ENCODE measurements around the gene NCOA7.

NCOA7 gene

DNA sequence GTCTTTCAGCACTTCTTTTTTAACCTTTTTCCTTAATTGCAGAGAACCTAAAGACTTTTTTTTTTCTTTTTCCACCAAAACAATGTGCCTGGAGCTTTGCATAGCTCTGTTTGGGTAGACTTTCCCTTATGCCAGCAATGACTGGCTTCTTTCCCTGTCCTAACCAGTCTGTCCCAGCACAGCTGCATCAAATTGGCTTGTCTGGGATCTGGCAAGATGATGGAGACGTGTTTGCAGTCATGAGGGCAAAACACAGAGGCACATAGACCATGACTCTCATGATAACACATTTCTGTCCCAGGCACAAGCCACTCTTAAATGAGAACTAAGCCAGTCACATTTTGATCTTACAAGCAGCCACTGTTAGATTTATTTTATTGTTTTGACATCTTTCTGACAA lies 24.8 kb upstream of the NCOA7 start:
- Histone ChIP-seq H3K27me3 (ENCODE audit: insufficient read depth, poor library complexity, severe bottlenecking) (peaks cover 14% of the 10 kb centered on the region), H3K27ac (replicated peaks) (no peak overlapping the region), H3K4me3 (replicated peaks; ENCODE audit: insufficient read depth, low read length) (no peak overlapping the region)
- no peak for TF ChIP-seq GABPA (IDR thresholded peaks at IDR 0.05; ENCODE audit: low read depth)
- no peak for TF ChIP-seq SPI1 (IDR thresholded peaks at IDR 0.05; ENCODE audit: borderline replicate concordance, low read depth)
- TF ChIP-seq POLR2AphosphoS5 (IDR thresholded peaks at IDR 0.05; ENCODE audit: low read depth) = no peak
- TF ChIP-seq, protein P1, sequence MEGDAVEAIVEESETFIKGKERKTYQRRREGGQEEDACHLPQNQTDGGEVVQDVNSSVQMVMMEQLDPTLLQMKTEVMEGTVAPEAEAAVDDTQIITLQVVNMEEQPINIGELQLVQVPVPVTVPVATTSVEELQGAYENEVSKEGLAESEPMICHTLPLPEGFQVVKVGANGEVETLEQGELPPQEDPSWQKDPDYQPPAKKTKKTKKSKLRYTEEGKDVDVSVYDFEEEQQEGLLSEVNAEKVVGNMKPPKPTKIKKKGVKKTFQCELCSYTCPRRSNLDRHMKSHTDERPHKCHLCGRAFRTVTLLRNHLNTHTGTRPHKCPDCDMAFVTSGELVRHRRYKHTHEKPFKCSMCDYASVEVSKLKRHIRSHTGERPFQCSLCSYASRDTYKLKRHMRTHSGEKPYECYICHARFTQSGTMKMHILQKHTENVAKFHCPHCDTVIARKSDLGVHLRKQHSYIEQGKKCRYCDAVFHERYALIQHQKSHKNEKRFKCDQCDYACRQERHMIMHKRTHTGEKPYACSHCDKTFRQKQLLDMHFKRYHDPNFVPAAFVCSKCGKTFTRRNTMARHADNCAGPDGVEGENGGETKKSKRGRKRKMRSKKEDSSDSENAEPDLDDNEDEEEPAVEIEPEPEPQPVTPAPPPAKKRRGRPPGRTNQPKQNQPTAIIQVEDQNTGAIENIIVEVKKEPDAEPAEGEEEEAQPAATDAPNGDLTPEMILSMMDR (IDR thresholded peaks at IDR 0.05; ENCODE audit: insufficient read depth, low read length) = no peak
- TF ChIP-seq, protein P2, sequence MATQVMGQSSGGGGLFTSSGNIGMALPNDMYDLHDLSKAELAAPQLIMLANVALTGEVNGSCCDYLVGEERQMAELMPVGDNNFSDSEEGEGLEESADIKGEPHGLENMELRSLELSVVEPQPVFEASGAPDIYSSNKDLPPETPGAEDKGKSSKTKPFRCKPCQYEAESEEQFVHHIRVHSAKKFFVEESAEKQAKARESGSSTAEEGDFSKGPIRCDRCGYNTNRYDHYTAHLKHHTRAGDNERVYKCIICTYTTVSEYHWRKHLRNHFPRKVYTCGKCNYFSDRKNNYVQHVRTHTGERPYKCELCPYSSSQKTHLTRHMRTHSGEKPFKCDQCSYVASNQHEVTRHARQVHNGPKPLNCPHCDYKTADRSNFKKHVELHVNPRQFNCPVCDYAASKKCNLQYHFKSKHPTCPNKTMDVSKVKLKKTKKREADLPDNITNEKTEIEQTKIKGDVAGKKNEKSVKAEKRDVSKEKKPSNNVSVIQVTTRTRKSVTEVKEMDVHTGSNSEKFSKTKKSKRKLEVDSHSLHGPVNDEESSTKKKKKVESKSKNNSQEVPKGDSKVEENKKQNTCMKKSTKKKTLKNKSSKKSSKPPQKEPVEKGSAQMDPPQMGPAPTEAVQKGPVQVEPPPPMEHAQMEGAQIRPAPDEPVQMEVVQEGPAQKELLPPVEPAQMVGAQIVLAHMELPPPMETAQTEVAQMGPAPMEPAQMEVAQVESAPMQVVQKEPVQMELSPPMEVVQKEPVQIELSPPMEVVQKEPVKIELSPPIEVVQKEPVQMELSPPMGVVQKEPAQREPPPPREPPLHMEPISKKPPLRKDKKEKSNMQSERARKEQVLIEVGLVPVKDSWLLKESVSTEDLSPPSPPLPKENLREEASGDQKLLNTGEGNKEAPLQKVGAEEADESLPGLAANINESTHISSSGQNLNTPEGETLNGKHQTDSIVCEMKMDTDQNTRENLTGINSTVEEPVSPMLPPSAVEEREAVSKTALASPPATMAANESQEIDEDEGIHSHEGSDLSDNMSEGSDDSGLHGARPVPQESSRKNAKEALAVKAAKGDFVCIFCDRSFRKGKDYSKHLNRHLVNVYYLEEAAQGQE (IDR thresholded peaks at IDR 0.05; ENCODE audit: insufficient replicate concordance, low read depth) = no peak
- DNase-seq (ENCODE audit: low read depth in 1 of 2, low spot score in 1 of 2) = no peak

DNA sequence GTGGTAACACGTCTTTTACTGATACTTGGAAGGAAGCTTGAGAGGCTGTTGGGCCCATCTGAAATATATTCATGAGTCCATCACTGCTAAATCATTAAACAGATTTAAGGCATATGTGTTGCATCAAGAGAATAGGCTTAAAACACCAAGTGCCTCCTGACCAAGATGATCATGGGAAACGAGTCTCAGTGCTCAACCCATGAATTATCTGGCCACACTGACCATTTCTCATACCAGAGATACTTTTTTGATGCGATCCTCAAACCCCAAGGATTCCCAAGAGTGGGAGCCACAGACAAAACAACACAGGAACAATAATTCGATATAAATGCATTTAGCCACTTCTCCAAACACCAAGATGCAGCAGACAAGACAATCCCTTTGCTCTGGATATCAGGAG lies 24.1 kb upstream of the NCOA7 start:
- TF ChIP-seq SPI1 (IDR thresholded peaks at IDR 0.05; ENCODE audit: borderline replicate concordance, low read depth) = no peak
- TF ChIP-seq, protein P2 (IDR thresholded peaks at IDR 0.05; ENCODE audit: insufficient replicate concordance, low read depth) = no peak
- TF ChIP-seq, protein P1 (IDR thresholded peaks at IDR 0.05; ENCODE audit: insufficient read depth, low read length) = no peak
- TF ChIP-seq GABPA (IDR thresholded peaks at IDR 0.05; ENCODE audit: low read depth) = no peak
- TF ChIP-seq POLR2AphosphoS5 (IDR thresholded peaks at IDR 0.05; ENCODE audit: low read depth) = no peak
- DNase-seq (ENCODE audit: low read depth in 1 of 2, low spot score in 1 of 2) = no peak
- H3K27ac ChIP-seq (replicated peaks) = no peak overlapping the region

GRCh38 chr6:125769147-125769783 lies 21.5 kb upstream of the NCOA7 start:
- Histone ChIP-seq H3K4me3 (replicated peaks; ENCODE audit: insufficient read depth, low read length) (no peak overlapping the region), H3K27ac (replicated peaks) (no peak overlapping the region), H3K27me3 (ENCODE audit: insufficient read depth, poor library complexity, severe bottlenecking) (peaks cover 13% of the 10 kb centered on the region)
- TF ChIP-seq POLR2AphosphoS5 (IDR thresholded peaks at IDR 0.05; ENCODE audit: low read depth) = no peak
- no peak for TF ChIP-seq GABPA (IDR thresholded peaks at IDR 0.05; ENCODE audit: low read depth)
- TF ChIP-seq, protein P2 (IDR thresholded peaks at IDR 0.05; ENCODE audit: insufficient replicate concordance, low read depth) = no peak
- no peak for TF ChIP-seq SPI1 (IDR thresholded peaks at IDR 0.05; ENCODE audit: borderline replicate concordance, low read depth)
- TF ChIP-seq, protein P1 (IDR thresholded peaks at IDR 0.05; ENCODE audit: insufficient read depth, low read length) = no peak
- no peak for DNase-seq (ENCODE audit: low read depth in 1 of 2, low spot score in 1 of 2)

More for the DNA sequence above, 24.1 kb upstream of the NCOA7 start:
- no peak overlapping the region for H3K4me3 ChIP-seq (replicated peaks; ENCODE audit: insufficient read depth, low read length)
- H3K27me3 ChIP-seq (ENCODE audit: insufficient read depth, poor library complexity, severe bottlenecking) = peaks cover 12% of the 10 kb centered on the region

Measured in HL-60 (cell line).